Measurements from ENCODE around the gene HTT. TPM values are rescaled to one million over a fixed set of nuclear protein-coding genes. Genes with fewer than 3 reads are reported as not detected.
A peak's percentile ranks its signal among the peaks of the same experiment; 100 is the strongest.

The HTT gene
- total RNA-seq, 1 experiment from 2014 or later, result 64.4 TPM

DNA sequence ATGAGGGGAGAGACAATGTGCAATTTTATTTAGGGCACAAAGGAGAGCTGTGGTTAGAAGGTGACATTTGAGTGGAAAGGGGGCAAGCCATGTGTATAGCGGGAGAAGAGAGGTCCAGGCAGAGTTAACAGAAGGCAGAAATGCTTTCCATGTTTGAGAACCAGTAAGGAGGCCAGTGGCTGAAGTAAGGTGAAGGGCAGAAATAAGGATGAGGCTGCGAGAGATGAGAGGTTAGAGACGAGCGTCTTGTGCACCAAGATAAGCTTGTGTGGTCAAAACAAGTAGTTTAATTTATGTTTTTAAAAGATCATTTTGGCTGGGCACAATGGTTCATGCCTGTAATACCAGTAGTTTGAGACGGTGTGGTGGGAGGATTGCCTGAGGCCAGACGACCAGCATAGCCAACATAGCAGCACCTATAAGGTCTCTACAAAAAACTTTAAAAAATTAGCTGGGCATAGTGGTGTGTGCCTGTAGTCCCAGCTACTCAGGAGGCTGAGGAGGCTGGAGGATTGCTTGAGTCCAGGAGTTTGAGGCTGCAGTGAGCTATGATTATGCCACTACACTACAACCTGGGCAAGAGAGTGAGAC, 8.5 kb downstream of the HTT start:
- Histone ChIP-seq H3T11ph (ENCODE audit: low read length) (no peak overlapping the region), H2BK5ac (ENCODE audit: insufficient read length, low read length) (no peak overlapping the region), H3K4me1 (ENCODE audit: insufficient read depth, low read length) (no peaks in the 10 kb centered on the region), H3K14ac (ENCODE audit: insufficient read depth, low read length) (no peak overlapping the region), H4K20me1 (ENCODE audit: control insufficient read depth, insufficient read depth, insufficient read length) (no peaks in the 10 kb centered on the region), H3K23me2 (ENCODE audit: insufficient read length, low read depth, low read length, poor library complexity, severe bottlenecking) (no peaks in the 10 kb centered on the region), H2AK5ac (ENCODE audit: insufficient read length, low read length) (no peak overlapping the region), H3K79me1 (ENCODE audit: insufficient read depth, low read depth, low read length, poor library complexity, severe bottlenecking) (peaks cover 9% of the 10 kb centered on the region), H4K8ac (replicated peaks; ENCODE audit: insufficient read length, low read depth, low read length) (no peak overlapping the region), H2BK15ac (ENCODE audit: low read depth, low read length) (no peak overlapping the region), H3K56ac (ENCODE audit: insufficient read length, low read depth, low read length) (no peak overlapping the region), H2BK12ac (ENCODE audit: insufficient read length, low read depth, low read length) (no peak overlapping the region), H3K4ac (ENCODE audit: low read depth, low read length) (no peak overlapping the region), H3K4me2 (ENCODE audit: insufficient read depth, insufficient read length, low read length) (no peak overlapping the region), H4K91ac (ENCODE audit: insufficient read length, low read depth, low read length) (no peak overlapping the region), H3K23ac (ENCODE audit: insufficient read length, low read depth, low read length) (no peak overlapping the region), H3K27me3 (ENCODE audit: insufficient read depth, low read length) (no peaks in the 10 kb centered on the region), H3K27ac (ENCODE audit: insufficient read length, low read depth, low read length) (no peak overlapping the region), H3K9ac (ENCODE audit: extremely low read depth, insufficient read length, low read length) (no peak overlapping the region), H4K5ac (ENCODE audit: insufficient read length, low read depth, low read length) (no peak overlapping the region), H2BK120ac (ENCODE audit: low read depth, low read length, poor library complexity, severe bottlenecking) (no peak overlapping the region), H3K18ac (ENCODE audit: insufficient read length, low read depth, low read length) (no peak overlapping the region), H2AFZ (ENCODE audit: low read length) (no peak overlapping the region), H3K79me2 (ENCODE audit: insufficient read depth, low read length) (peaks cover 22% of the 10 kb centered on the region; the same call in 1 of the 2 replicates), H3K9me3 (ENCODE audit: control insufficient read depth, low read depth, low read length) (no peaks in the 10 kb centered on the region), H2BK20ac (ENCODE audit: low read depth, low read length, poor library complexity, severe bottlenecking) (no peak overlapping the region)
- no peak for DNase-seq
- no CpG with 5 or more reads among the region's 6 CpGs for WGBS (ENCODE audit: extremely low coverage, insufficient read length, low lambda C conversion rate)
- H3K36me3 Mint-ChIP-seq (ENCODE audit: insufficient read depth in 1 of 3, low read depth in 3 of 3), result peaks cover 1 to 14% (median 13%) of the 10 kb centered on the region in 3 experiments; a peak in 5 of 7 replicates
- TF ChIP-seq, protein P1, sequence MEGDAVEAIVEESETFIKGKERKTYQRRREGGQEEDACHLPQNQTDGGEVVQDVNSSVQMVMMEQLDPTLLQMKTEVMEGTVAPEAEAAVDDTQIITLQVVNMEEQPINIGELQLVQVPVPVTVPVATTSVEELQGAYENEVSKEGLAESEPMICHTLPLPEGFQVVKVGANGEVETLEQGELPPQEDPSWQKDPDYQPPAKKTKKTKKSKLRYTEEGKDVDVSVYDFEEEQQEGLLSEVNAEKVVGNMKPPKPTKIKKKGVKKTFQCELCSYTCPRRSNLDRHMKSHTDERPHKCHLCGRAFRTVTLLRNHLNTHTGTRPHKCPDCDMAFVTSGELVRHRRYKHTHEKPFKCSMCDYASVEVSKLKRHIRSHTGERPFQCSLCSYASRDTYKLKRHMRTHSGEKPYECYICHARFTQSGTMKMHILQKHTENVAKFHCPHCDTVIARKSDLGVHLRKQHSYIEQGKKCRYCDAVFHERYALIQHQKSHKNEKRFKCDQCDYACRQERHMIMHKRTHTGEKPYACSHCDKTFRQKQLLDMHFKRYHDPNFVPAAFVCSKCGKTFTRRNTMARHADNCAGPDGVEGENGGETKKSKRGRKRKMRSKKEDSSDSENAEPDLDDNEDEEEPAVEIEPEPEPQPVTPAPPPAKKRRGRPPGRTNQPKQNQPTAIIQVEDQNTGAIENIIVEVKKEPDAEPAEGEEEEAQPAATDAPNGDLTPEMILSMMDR (conservative IDR thresholded peaks at IDR 0.05), result no peak
- peak overlapping the region in 1 of 3 experiments; percentile 4; a peak in 1 of 7 replicates for H3K27ac Mint-ChIP-seq
- H3K9me3 Mint-ChIP-seq, result no peaks in the 10 kb centered on the region
- H3K4me1 Mint-ChIP-seq, result no peaks in the 10 kb centered on the region
- no peaks in the 10 kb centered on the region for H3K27me3 Mint-ChIP-seq (ENCODE audit: low read depth)
- H3K4me3 Mint-ChIP-seq, result no peak overlapping the region; a peak in 1 of 5 replicates
